ENCODE data around the gene PRKAG2. TPM values are rescaled to one million over a fixed set of nuclear protein-coding genes. Genes with fewer than 3 reads are reported as not detected.

PRKAG2 gene
- polyA plus RNA-seq, 1 of the 3 experiments (the other 2 are of a cell fraction), result 51.6 TPM

- Histone ChIP-seq H3K4me2 (no peak overlapping the region), H3K27ac (ENCODE audit: low read depth in 2 of 2, low read length in 1 of 2) (no peak overlapping the region), H2AFZ (ENCODE audit: low read depth) (no peak overlapping the region), H3K36me3 (replicated peaks in 1 of 2; ENCODE audit: control insufficient read depth in 1 of 2, insufficient read depth in 2 of 2, low read length in 1 of 2) (no peaks in the 10 kb centered on the region), H3K9ac (no peak overlapping the region), H3K9me2 (no peaks in the 10 kb centered on the region), H3K9me3 (no peaks in the 10 kb centered on the region), H3K4me3 (ENCODE audit: low read depth in 2 of 2, low read length in 1 of 2) (no peak overlapping the region), H3K79me2 (ENCODE audit: insufficient read depth) (no peaks in the 10 kb centered on the region), H3K27me3 (ENCODE audit: insufficient read depth) (peaks cover 13% of the 10 kb centered on the region; the same call in 1 of the 2 replicates), H3F3A (replicated peaks; ENCODE audit: insufficient read depth) (no peaks in the 10 kb centered on the region), H3K4me1 (ENCODE audit: control insufficient read depth in 1 of 2, insufficient read depth in 2 of 2, low read depth in 1 of 2, low read length in 1 of 2) (peaks cover 20 to 21% of the 10 kb centered on the region in 2 experiments; a peak in 3 of 4 replicates), H4K20me1 (ENCODE audit: insufficient read depth) (no peaks in the 10 kb centered on the region)
- ChIA-PET POLR2A (no interaction called here), CTCF (interaction anchor here (0.6 to 22.2 kb wide), 90 partner anchors 9 to 520 kb away, joined by 3 to 333 read pairs (median 5); partner anchors contain the start of genes PRKAG2 and RHEB)
- 44% methylated on average over 9 of the region's 9 CpGs for WGBS (ENCODE audit: low lambda C conversion rate)
- DNase-seq, result peak; percentile 92
- TF ChIP-seq, protein P1, sequence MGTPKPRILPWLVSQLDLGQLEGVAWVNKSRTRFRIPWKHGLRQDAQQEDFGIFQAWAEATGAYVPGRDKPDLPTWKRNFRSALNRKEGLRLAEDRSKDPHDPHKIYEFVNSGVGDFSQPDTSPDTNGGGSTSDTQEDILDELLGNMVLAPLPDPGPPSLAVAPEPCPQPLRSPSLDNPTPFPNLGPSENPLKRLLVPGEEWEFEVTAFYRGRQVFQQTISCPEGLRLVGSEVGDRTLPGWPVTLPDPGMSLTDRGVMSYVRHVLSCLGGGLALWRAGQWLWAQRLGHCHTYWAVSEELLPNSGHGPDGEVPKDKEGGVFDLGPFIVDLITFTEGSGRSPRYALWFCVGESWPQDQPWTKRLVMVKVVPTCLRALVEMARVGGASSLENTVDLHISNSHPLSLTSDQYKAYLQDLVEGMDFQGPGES (IDR thresholded peaks at IDR 0.05; ENCODE audit: low read depth, low read length), result no peak
- TF ChIP-seq FOXM1 (IDR thresholded peaks at IDR 0.05; ENCODE audit: low read depth), result no peak
- no peak for TF ChIP-seq TCF12 (IDR thresholded peaks at IDR 0.05)
- no peak for TF ChIP-seq MEF2A (IDR thresholded peaks at IDR 0.05; ENCODE audit: borderline replicate concordance, low read depth)
- no peak for TF ChIP-seq FOSL2 (IDR thresholded peaks at IDR 0.05; ENCODE audit: borderline replicate concordance, low read depth)
- peak; percentile 57 for TF ChIP-seq CHD2 (IDR thresholded peaks at IDR 0.05; ENCODE audit: low read length, partially characterized antibody)
- TF ChIP-seq GATA2 (CRISPR knock-in tag; IDR thresholded peaks at IDR 0.05), result no peak
- TF ChIP-seq TAF1 (IDR thresholded peaks at IDR 0.05; ENCODE audit: borderline replicate concordance, low read depth, low read length), result no peak
- TF ChIP-seq RXRA (IDR thresholded peaks at IDR 0.05; ENCODE audit: borderline replicate concordance, low read depth), result no peak
- no peak for TF ChIP-seq JUND (IDR thresholded peaks at IDR 0.05)
- TF ChIP-seq FOXJ3 (CRISPR knock-in tag; IDR thresholded peaks at IDR 0.05), result no peak
- TF ChIP-seq, protein P2, sequence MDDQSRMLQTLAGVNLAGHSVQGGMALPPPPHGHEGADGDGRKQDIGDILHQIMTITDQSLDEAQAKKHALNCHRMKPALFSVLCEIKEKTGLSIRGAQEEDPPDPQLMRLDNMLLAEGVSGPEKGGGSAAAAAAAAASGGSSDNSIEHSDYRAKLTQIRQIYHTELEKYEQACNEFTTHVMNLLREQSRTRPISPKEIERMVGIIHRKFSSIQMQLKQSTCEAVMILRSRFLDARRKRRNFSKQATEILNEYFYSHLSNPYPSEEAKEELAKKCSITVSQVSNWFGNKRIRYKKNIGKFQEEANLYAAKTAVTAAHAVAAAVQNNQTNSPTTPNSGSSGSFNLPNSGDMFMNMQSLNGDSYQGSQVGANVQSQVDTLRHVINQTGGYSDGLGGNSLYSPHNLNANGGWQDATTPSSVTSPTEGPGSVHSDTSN (IDR thresholded peaks at IDR 0.05), result no peak
- TF ChIP-seq, protein P3, sequence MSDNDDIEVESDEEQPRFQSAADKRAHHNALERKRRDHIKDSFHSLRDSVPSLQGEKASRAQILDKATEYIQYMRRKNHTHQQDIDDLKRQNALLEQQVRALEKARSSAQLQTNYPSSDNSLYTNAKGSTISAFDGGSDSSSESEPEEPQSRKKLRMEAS (IDR thresholded peaks at IDR 0.05; ENCODE audit: low read depth), result no peak
- TF ChIP-seq GABPA (IDR thresholded peaks at IDR 0.05; ENCODE audit: low read depth), result no peak
- TF ChIP-seq TEAD4 (IDR thresholded peaks at IDR 0.05; ENCODE audit: borderline replicate concordance, insufficient read depth), result no peak
- peak; percentile 99 for TF ChIP-seq RAD21 (IDR thresholded peaks at IDR 0.05; ENCODE audit: low read length)
- no peak for TF ChIP-seq SIN3A (IDR thresholded peaks at IDR 0.05; ENCODE audit: borderline replicate concordance, low read depth, low read length)
- peak; percentile 97 for TF ChIP-seq SMC3 (IDR thresholded peaks at IDR 0.05; ENCODE audit: low read depth, low read length)
- peak; percentile 43; the same call in 1 of the 2 replicates for TF ChIP-seq RFX5 (IDR thresholded peaks at IDR 0.05; ENCODE audit: low read length)
- no peak for TF ChIP-seq NRF1 (IDR thresholded peaks at IDR 0.05; ENCODE audit: low read depth, low read length)
- no peak for TF ChIP-seq YY1 (IDR thresholded peaks at IDR 0.05; ENCODE audit: low read depth)
- TF ChIP-seq USF1 (IDR thresholded peaks at IDR 0.05; ENCODE audit: borderline replicate concordance, low read depth), result no peak
- TF ChIP-seq, protein P4, sequence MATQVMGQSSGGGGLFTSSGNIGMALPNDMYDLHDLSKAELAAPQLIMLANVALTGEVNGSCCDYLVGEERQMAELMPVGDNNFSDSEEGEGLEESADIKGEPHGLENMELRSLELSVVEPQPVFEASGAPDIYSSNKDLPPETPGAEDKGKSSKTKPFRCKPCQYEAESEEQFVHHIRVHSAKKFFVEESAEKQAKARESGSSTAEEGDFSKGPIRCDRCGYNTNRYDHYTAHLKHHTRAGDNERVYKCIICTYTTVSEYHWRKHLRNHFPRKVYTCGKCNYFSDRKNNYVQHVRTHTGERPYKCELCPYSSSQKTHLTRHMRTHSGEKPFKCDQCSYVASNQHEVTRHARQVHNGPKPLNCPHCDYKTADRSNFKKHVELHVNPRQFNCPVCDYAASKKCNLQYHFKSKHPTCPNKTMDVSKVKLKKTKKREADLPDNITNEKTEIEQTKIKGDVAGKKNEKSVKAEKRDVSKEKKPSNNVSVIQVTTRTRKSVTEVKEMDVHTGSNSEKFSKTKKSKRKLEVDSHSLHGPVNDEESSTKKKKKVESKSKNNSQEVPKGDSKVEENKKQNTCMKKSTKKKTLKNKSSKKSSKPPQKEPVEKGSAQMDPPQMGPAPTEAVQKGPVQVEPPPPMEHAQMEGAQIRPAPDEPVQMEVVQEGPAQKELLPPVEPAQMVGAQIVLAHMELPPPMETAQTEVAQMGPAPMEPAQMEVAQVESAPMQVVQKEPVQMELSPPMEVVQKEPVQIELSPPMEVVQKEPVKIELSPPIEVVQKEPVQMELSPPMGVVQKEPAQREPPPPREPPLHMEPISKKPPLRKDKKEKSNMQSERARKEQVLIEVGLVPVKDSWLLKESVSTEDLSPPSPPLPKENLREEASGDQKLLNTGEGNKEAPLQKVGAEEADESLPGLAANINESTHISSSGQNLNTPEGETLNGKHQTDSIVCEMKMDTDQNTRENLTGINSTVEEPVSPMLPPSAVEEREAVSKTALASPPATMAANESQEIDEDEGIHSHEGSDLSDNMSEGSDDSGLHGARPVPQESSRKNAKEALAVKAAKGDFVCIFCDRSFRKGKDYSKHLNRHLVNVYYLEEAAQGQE (IDR thresholded peaks at IDR 0.05; ENCODE audit: low read depth, low read length), result no peak
- no peak for TF ChIP-seq NFIC (IDR thresholded peaks at IDR 0.05; ENCODE audit: borderline replicate concordance)
- TF ChIP-seq EP300 (IDR thresholded peaks at IDR 0.05; ENCODE audit: borderline replicate concordance in 1 of 2, low read depth in 1 of 2, low read length in 1 of 2), result no peak
- peak; percentile 99 for TF ChIP-seq CTCF (IDR thresholded peaks at IDR 0.05)
- TF ChIP-seq RCOR1 (IDR thresholded peaks at IDR 0.05; ENCODE audit: low read length), result 0 out of 2 replicates have a peak, but pooled peaks have one; percentile 27
- no peak for TF ChIP-seq POLR2AphosphoS5 (IDR thresholded peaks at IDR 0.05; ENCODE audit: low read depth, low read length)
Measured at GRCh38 chr7:151759591-151760042, 117.3 kb downstream of the PRKAG2 start.
